ENCODE data around the gene LTB.

The LTB gene

GRCh38 chr6:31582230-31582643, at the start of gene LTB:
Gene LTB, minus strand, starts transcription at chr6:31582424. Its CDS starts 7 bp downstream, at chr6:31582417.
- DNase-seq (ENCODE audit: low read depth in 1 of 2, low spot score in 1 of 2), result peak; percentile 29 to 77

GRCh38 chr6:31631681-31632278, 49.6 kb upstream of the LTB start:
- no peak for DNase-seq (ENCODE audit: low read depth in 1 of 2, low spot score in 1 of 2)

GRCh38 chr6:31631209-31631608, 49.0 kb upstream of the LTB start:
- DNase-seq (ENCODE audit: low read depth in 1 of 2, low spot score in 1 of 2), result no peak

- DNase-seq (ENCODE audit: low read depth in 1 of 2, low spot score in 1 of 2), result no peak
Measured at GRCh38 chr6:31630177-31630934, 48.1 kb upstream of the LTB start.

GRCh38 chr6:31629014-31629413, 46.8 kb upstream of the LTB start:
- DNase-seq (ENCODE audit: low read depth in 1 of 2, low spot score in 1 of 2), result no peak

GRCh38 chr6:31627690-31628287, 45.6 kb upstream of the LTB start:
- no peak for DNase-seq (ENCODE audit: low read depth in 1 of 2, low spot score in 1 of 2)

- no peak for DNase-seq (ENCODE audit: low read depth in 1 of 2, low spot score in 1 of 2)
Measured at GRCh38 chr6:31626952-31627351, 44.7 kb upstream of the LTB start.

- DNase-seq (ENCODE audit: low read depth in 1 of 2, low spot score in 1 of 2), result no peak
Measured at GRCh38 chr6:31624070-31624469, 41.8 kb upstream of the LTB start.

GRCh38 chr6:31622684-31623091, 40.5 kb upstream of the LTB start:
- DNase-seq (ENCODE audit: low read depth in 1 of 2, low spot score in 1 of 2), result no peak

GRCh38 chr6:31621991-31622390, 39.8 kb upstream of the LTB start:
- DNase-seq (ENCODE audit: low read depth in 1 of 2, low spot score in 1 of 2), result no peak

GRCh38 chr6:31621320-31621939, 39.2 kb upstream of the LTB start:
- DNase-seq (ENCODE audit: low read depth in 1 of 2, low spot score in 1 of 2), result no peak

- DNase-seq (ENCODE audit: low read depth in 1 of 2, low spot score in 1 of 2), result peak in 1 of 2 donors; percentile 90
Measured at GRCh38 chr6:31620586-31621319, 38.5 kb upstream of the LTB start, which contains the start of gene PRRC2A. Gene PRRC2A, plus strand, starts transcription at chr6:31620715. Its CDS starts 2,075 bp downstream, at chr6:31622790.

- peak; percentile 90 to 92 for DNase-seq (ENCODE audit: low read depth in 1 of 2, low spot score in 1 of 2)
Measured at GRCh38 chr6:31619805-31620585, 37.8 kb upstream of the LTB start.

- DNase-seq (ENCODE audit: low read depth in 1 of 2, low spot score in 1 of 2), result no peak
Measured at GRCh38 chr6:31617010-31617409, 34.8 kb upstream of the LTB start.

- no peak for DNase-seq (ENCODE audit: low read depth in 1 of 2, low spot score in 1 of 2)
Measured at GRCh38 chr6:31615748-31616147, 33.5 kb upstream of the LTB start.

GRCh38 chr6:31614684-31615578, 32.7 kb upstream of the LTB start, which contains the start of gene AIF1:
Gene AIF1, plus strand, starts transcription at chr6:31615234. Its CDS starts 96 bp downstream, at chr6:31615330.
- no peak for DNase-seq (ENCODE audit: low read depth in 1 of 2, low spot score in 1 of 2)

GRCh38 chr6:31614075-31614619, 31.9 kb upstream of the LTB start:
- DNase-seq (ENCODE audit: low read depth in 1 of 2, low spot score in 1 of 2), result no peak

- no peak for DNase-seq (ENCODE audit: low read depth in 1 of 2, low spot score in 1 of 2)
Measured at GRCh38 chr6:31610968-31611367, 28.7 kb upstream of the LTB start.

Data from stimulated activated CD4-positive, alpha-beta T cell treated with anti-CD3 and anti-CD28 coated beads, Interleukin-15, amount 100 ng/mL, for 1 hour (primary cell).